ENCODE measurements around the gene KCNJ1.

The KCNJ1 gene

DNA sequence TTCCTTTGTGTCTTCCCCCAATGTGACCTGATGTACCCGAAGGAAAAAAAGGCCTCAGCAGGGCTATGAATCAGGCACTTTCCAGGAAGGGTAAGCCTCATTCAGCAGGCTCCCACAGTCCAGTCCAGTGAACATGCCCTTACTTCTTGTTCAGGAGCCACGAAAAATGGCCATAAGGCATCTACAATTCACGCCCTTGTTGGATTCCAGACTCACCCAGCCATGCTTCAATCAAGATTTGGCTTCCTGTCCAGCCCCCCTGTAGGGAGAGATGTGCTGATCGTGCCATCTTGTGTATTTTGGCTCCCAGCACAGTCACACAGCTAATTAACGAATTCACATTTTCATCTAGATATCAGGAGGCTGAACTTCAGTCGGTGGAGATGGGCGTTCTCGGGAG, 14.1 kb upstream of the KCNJ1 start:
- DNase-seq = no peak

GRCh38 chr11:128879817-128880216, 12.7 kb upstream of the KCNJ1 start:
- no peak for DNase-seq

- DNase-seq = no peak
Observed at GRCh38 chr11:128878455-128878854, 11.4 kb upstream of the KCNJ1 start.

DNA sequence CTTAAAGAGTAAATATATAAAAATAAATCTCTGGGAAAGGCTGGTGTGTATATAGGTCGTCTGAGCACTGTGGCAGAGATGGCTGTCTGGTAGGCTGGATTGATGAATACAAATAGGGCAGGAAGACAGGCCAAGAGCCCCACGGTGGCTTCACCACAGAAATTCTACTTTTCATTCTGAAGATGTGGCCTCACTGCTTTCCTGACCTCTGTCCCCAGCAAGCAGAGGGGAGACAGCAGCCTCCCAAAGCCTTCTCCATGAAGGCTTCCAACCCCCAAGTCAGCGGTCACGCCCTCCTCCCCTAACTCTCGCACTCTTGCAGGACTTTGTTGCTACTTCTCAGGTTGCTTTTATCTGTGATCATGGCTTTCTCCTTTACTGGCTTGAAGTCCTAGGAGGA, 10.6 kb upstream of the KCNJ1 start:
- DNase-seq = no peak

- no peak for DNase-seq
Observed at GRCh38 chr11:128876133-128876650, 9.1 kb upstream of the KCNJ1 start.

- DNase-seq = no peak
Observed at GRCh38 chr11:128874427-128874826, 7.3 kb upstream of the KCNJ1 start.

GRCh38 chr11:128872594-128872993, 5.5 kb upstream of the KCNJ1 start:
- DNase-seq = no peak

- DNase-seq = no peak
Observed at GRCh38 chr11:128872094-128872493, 5.0 kb upstream of the KCNJ1 start.

DNA sequence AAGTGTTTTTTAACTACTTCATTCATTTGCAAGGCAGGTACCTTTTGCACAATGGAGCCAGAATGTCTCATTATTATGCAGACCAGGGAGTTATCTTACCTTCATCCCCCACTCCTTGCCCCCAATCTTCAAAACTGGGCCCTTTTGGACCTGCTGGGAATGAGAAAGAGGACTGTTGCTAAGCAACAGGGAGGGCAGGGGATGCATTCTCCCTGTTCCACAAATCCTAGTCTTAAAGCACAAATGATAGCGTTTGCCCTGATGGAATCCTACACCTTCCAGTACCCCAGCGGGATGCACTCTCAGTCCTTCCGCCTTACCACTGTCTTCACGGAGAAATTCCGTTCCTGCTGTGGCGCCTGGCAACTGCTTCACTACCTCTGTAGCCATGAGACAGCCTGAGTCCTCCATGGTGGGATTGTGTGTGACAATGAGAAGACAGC, 4.1 kb upstream of the KCNJ1 start:
- no peak for DNase-seq

GRCh38 chr11:128868841-128869671, 2.0 kb upstream of the KCNJ1 start:
- DNase-seq = no peak

GRCh38 chr11:128865490-128865889, 1.6 kb downstream of the KCNJ1 start:
- no peak for DNase-seq

- no peak for DNase-seq
Observed at GRCh38 chr11:128862908-128863660, 4.0 kb downstream of the KCNJ1 start.

DNA sequence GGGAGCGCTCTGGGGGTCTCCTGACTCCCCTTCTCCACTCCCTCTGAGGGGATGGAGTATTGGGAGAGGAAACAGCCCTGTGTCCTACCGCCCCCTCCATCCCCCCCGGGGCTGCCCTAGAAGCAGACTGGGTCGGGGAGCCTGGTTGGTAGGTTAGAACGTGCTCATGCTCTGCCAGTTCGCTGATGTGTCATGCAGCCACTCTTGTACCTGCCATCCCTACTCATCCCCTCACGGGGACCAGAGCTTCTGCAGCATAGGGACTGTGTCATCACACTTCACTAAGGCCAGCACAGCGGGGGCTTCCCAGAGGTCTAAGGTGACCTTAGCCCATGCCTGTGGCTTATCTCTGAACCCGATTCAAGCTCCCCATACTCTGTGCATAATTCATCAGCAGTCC, 4.7 kb downstream of the KCNJ1 start:
- no peak for DNase-seq

DNA sequence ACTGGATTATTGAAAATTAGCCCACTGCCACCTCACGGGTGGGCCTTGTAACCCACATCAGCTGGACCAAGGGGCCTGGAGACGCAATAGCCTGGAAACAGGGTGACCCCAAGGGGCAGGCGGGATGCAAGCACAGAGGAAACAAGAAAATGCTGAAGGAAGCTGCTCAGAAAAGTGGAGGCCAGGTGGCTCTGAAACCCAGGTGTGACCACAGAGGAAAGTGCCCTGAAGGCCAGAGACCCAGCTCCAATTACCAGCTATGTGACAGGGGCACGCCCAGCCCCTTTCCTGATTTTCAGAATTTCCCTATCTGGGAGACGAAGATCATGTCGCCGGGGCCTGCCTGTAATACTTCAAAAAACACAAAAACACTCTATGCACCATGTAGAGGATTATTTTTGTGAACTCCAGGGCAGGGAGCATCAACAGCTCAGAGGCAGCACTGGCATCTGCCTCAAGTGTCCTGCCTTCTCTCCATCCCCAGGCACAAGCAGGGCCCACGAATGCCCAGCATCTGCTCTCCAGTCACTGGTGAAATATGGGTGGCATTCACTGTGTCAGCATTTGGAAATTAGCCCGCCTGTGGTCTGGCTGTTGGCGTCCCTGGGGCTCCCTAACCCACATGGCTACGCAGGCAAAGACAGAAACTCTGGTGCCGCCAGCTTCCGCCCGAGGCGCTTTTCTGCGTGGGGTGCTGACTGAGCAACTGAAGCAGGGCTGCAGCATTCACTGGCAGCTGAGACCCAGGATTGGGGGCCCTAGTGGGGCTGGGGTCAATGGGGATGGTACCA, 6.3 kb downstream of the KCNJ1 start:
- DNase-seq = no peak

GRCh38 chr11:128859563-128860441, 7.3 kb downstream of the KCNJ1 start:
- peak; percentile 87 for DNase-seq

GRCh38 chr11:128857341-128857740, 9.8 kb downstream of the KCNJ1 start:
- DNase-seq = no peak

DNA sequence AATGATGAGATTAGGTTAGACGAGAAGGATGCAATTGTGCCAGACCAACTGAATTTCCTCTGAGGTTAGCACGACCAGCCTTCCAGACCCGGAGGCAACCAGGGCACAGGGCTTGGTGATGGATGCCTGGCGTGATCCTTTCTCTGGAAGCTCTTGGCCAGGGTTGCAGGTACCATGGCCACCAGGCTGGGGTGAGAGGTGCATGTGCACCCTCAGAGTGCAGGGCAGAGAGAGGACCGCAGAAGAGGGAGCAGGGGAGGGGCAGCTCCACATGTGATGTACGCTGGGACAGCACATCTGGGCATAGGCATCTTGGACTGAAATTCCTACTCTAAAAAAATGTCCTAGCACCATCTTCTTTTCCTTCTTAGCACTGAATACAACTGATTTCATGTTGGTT, 10.9 kb downstream of the KCNJ1 start:
- no peak for DNase-seq

DNA sequence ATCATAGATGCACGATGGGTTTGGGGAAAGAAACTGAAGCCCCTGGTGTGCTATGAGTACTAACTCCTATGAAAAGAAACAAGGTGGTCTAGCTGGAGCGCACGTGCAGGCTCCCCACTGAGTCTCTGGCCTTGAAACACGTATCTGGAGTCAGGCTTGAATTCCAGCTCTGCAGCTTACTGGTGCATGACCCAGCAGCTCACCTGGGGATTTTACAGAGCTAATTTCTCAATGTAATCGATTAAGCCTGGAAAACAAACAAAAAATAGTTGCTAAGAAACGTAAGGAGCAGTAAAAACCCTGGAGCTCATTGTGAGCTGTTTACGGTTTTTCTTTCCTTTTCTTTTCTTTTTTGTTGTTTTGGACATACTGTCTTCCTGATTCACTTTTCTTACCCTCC, 12.3 kb downstream of the KCNJ1 start:
- DNase-seq = no peak

GRCh38 chr11:128853559-128853958, 13.5 kb downstream of the KCNJ1 start:
- no peak for DNase-seq

DNA sequence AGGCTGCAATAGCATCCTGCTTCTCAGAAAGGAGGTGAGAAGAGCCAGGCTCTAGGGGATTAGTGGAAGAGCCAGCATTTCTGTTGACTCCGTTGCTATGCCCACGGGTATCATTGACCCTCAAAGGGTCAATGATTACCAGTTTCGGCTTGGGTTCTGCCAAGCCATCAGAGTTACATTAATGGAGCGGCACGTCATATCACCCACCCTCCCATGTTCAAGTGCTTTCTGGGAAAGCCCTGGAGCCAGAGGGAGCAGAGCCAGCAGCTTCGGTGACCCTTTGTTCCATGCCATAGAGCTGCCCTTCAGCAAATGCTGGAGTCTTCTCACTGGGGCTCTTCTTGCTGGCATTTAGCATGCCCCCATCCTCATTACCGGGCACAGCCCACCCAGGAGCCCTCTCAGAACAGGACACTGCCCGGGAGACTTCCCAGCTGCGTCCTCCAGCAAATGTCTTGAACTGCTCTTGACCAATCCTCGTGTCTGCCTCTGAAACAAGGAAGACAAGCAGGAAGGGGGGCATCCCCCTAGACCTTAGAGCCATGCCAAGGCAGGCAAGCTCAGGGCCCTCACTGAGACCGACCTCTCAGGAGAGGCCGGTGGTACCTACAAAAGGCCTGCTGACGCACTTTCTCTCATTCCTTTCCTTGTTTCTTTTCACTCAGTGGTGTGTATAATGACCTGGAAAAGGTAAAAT, 14.6 kb downstream of the KCNJ1 start:
- DNase-seq = no peak

DNA sequence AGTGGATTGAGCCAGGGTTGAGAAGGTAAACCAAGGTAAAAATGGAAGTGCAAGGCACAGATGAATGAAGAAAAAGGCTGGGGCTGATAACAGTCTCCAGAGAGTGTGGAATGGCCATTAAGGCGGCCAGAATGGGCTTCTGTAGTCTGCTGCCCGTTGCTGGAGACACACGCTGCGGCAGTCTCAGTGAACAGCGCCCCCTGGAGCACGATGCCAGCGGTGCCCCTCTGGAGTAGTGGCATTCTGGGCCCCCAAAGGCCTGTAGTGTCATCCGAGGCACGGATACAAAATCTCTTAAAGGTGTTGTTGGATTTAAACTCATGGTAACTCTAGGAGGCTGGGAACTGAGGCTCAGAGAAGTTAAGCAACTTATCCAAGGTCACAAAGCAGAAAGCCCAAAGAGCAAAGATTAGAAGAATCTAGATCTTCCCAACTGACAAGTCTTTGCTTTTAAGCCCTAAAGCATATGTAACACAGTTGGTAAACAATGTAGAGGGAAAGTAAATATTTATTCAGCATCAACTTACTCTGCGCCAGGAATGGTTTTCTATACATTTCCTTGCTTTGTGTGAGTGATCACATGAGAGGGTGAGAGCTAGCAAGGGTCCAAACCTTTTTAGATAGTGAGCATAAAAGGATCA, 18.2 kb downstream of the KCNJ1 start:
- DNase-seq = peak; percentile 83
